Adrenal gland (tissue), 12 donors: ENCODE data around the gene MCTP2. TPM values are rescaled to one million over a fixed set of nuclear protein-coding genes. Genes with fewer than 3 reads are reported as not detected.

ENCODE experiments used
- DNase-seq, 7 donors: peaks; one replicate each; pipeline ENCODE4 v3.0.0-alpha.2; 2019 to 2020
- H3K27ac ChIP-seq, 5 donors: fragments of 200-600 bp; sonication (generic) in 4 of 5; 1 replicate in 3 of 5; 2 replicates in 2 of 5; pipeline versions ENCODE4 v1.5.1 to v1.8.0; 2016 to 2020; ENCODE audit warnings: mild to moderate bottlenecking in 1 of 5
- H3K27me3 ChIP-seq: fragments of 200-600 bp; 2 replicates; pipeline ENCODE4 v1.8.0; 2021
- H3K36me3 ChIP-seq, 2 donors: fragments of 200-600 bp; replicated peaks in 1 of 2; 1 replicate in 1 of 2; 2 replicates in 1 of 2; pipeline versions ENCODE4 v1.5.1 to v1.8.0; 2018 to 2022
- H3K4me1 ChIP-seq, 2 donors: fragments of 200-600 bp; replicated peaks in 1 of 2; 1 replicate in 1 of 2; 2 replicates in 1 of 2; pipeline versions ENCODE4 v1.5.1 to v1.8.0; 2018 to 2021
- H3K4me3 ChIP-seq, 4 donors: fragments of 200-600 bp; sonication (generic) in 3 of 4; one replicate each; pipeline ENCODE4 v1.5.1; 2016 to 2018
- H3K9me3 ChIP-seq, 3 donors: fragments of 200-600 bp; sonication (generic) in 1 of 3; replicated peaks in 1 of 3; 1 replicate in 2 of 3; 2 replicates in 1 of 3; pipeline versions ENCODE4 v1.5.1 to v1.8.0; 2016 to 2021
- CTCF ChIP-seq, 6 experiments: fragments of 450-650 bp in 4 of 6; fragments of 200-600 bp in 2 of 6; sonication (generic) in 1 of 6; IDR thresholded peaks; 1 replicate in 5 of 6; 2 replicates in 1 of 6; pipeline versions ENCODE4 v1.5.1 to v1.8.0; 2016 to 2021; ENCODE audit warnings: antibody characterized with exemption in 6 of 6, mild to moderate bottlenecking in 2 of 6, moderate library complexity in 1 of 6
- POLR2A ChIP-seq, 2 donors: fragments of 450-650 bp; IDR thresholded peaks; one replicate each; pipeline ENCODE4 v1.6.1; 2017; ENCODE audit warnings: antibody characterized with exemption in 2 of 2, mild to moderate bottlenecking in 2 of 2, moderate library complexity in 1 of 2
- WGBS, 4 donors: extraction: QIAGEN DNeasy Blood & Tissue Kit in 2 of 4; methylation state at CpG; one replicate each; pipeline versions ENCODE4 v1.1.5 to v1.1.7; 2013 to 2017; 5-methylcytosine and 5-hydroxymethylcytosine counted together
- intact Hi-C, 2 donors: fragments of 100-400 bp; cut with DNase I; formaldehyde crosslinking; loops; one replicate each; pipeline versions ENCODE4 v1.14.1 to v1.15.0; 2022 to 2023
- polyA plus RNA-seq, 3 donors: library from polyadenylated mRNA; stranded (reverse); fragments of 200-250 nt in 2 of 3; fragments of 350-450 nt in 1 of 3; fragmentation: Illumina TruSeq in 1 of 3; extraction: RNeasy Lipid Tissue Mini Kit (QIAGEN cat#74804) in 1 of 3; gene quantifications; one replicate each; pipeline ENCODE4 v1.2.3, GENCODE V29; 2013 to 2014
- total RNA-seq, 9 donors: library from RNA; depleted of rRNA in 4 of 9; stranded (reverse); fragments of >200 nt in 4 of 9; fragments of 120-200 nt in 1 of 9; fragmentation: NEBNext Ultra II Directional in 1 of 9; extraction: Animal tissue kit (Norgen Biotek cat#: 25700) in 1 of 9; gene quantifications; one replicate each; pipeline versions ENCODE4 v1.1.0 to v1.2.4, GENCODE V29; 2013 to 2023
- donor health status: healthy with polysubstance abuse.
- donor health status: Bipolar disorder and iron deficiency.
- donor health status: DM: yes; HTN: yes; CAD: no.
- donor health status: DM: no; HTN: no; CAD: no.
- donor health status: DM: no; HTN: no; CAD: no.
- donor health status: DM: yes; HTN: yes; CAD: no.

The MCTP2 gene
- total and polyA plus RNA-seq, 12 donors = 2.7 to 21.3 (median 14.4) TPM

GRCh38 chr15:94246016-94246415 lies 14.7 kb downstream of the MCTP2 start:
- Histone ChIP-seq H3K4me3 (no peak overlapping the region), H3K27me3 (no peaks in the 10 kb centered on the region), H3K36me3 (no peaks in the 10 kb centered on the region), H3K27ac (no peak overlapping the region), H3K4me1 (no peaks in the 10 kb centered on the region), H3K9me3 (no peaks in the 10 kb centered on the region)
- WGBS, 4 donors = 66 to 74% (median 67%) methylated on average over 4 of the region's 4 CpGs
- TF ChIP-seq CTCF (IDR thresholded peaks at IDR 0.05) (no peak), POLR2A (IDR thresholded peaks at IDR 0.05) (no peak)
- intact Hi-C loops = no loop called here
- no peak for DNase-seq

GRCh38 chr15:94247789-94248638 lies 16.7 kb downstream of the MCTP2 start:
- 77 to 84% (median 77%) methylated on average over 7 of the region's 7 CpGs for WGBS, 4 donors
- DNase-seq = no peak
- Histone ChIP-seq H3K36me3 (no peaks in the 10 kb centered on the region), H3K27me3 (no peaks in the 10 kb centered on the region), H3K4me3 (no peak overlapping the region), H3K9me3 (no peaks in the 10 kb centered on the region), H3K4me1 (no peaks in the 10 kb centered on the region), H3K27ac (no peak overlapping the region)
- TF ChIP-seq POLR2A (IDR thresholded peaks at IDR 0.05) (no peak), CTCF (IDR thresholded peaks at IDR 0.05) (no peak)
- intact Hi-C loops = no loop called here

GRCh38 chr15:94250801-94251200 lies 19.4 kb downstream of the MCTP2 start:
- H3K36me3 ChIP-seq = no peaks in the 10 kb centered on the region
- H3K27ac ChIP-seq = no peak overlapping the region
- 79 to 91% (median 88%) methylated on average over 2 of the region's 2 CpGs for WGBS, 4 donors
- no peak overlapping the region for H3K4me3 ChIP-seq
- no peak for DNase-seq
- intact Hi-C loops = no loop called here
- TF ChIP-seq POLR2A (IDR thresholded peaks at IDR 0.05) = no peak
- TF ChIP-seq CTCF (IDR thresholded peaks at IDR 0.05) = no peak
- H3K27me3 ChIP-seq = no peaks in the 10 kb centered on the region
- H3K4me1 ChIP-seq = no peaks in the 10 kb centered on the region
- no peaks in the 10 kb centered on the region for H3K9me3 ChIP-seq

- no peaks in the 10 kb centered on the region for H3K27me3 ChIP-seq
- 25 to 60% (median 53%) methylated on average over 1 of the region's 1 CpG for WGBS, 4 donors
These were observed 20.9 kb downstream of the MCTP2 start for GRCh38 chr15:94252223-94252766.

More at GRCh38 chr15:94252223-94252766, 20.9 kb downstream of the MCTP2 start:
- H3K36me3 ChIP-seq = no peaks in the 10 kb centered on the region
- no peak overlapping the region for H3K27ac ChIP-seq
- no peak for DNase-seq
- TF ChIP-seq POLR2A (IDR thresholded peaks at IDR 0.05) = no peak
- no peak for TF ChIP-seq CTCF (IDR thresholded peaks at IDR 0.05)
- H3K9me3 ChIP-seq = no peaks in the 10 kb centered on the region
- no peak overlapping the region for H3K4me3 ChIP-seq
- H3K4me1 ChIP-seq = no peaks in the 10 kb centered on the region
- intact Hi-C loops = no loop called here
